Muscle layer of duodenum (tissue), 2 donors: ENCODE data around the gene XPR1.
"Not testable (repeated sequence)": the region's sequence is repeated elsewhere in the genome, so short reads cannot be mapped to it uniquely, and the experiment has no call there.

ENCODE experiments used
- H3K27ac ChIP-seq: one replicate; pipeline ENCODE4 v1.7.0; 2013; ENCODE audit warnings: mild to moderate bottlenecking, low read length
- H3K27me3 ChIP-seq: one replicate; pipeline ENCODE4 v1.7.0; 2013; ENCODE audit warnings: low read depth, mild to moderate bottlenecking, control low read depth, low read length
- H3K36me3 ChIP-seq, 2 donors: one replicate each; pipeline ENCODE4 v1.7.0; 2013; ENCODE audit warnings: low read length in 2 of 2, control low read depth in 1 of 2, mild to moderate bottlenecking in 1 of 2; ENCODE audit not compliant: insufficient read depth in 2 of 2, control insufficient read depth in 1 of 2
- H3K4me1 ChIP-seq, 2 donors: one replicate each; pipeline ENCODE4 v1.7.0; 2013; ENCODE audit warnings: low read length in 2 of 2, mild to moderate bottlenecking in 2 of 2, control low read depth in 1 of 2, moderate library complexity in 1 of 2; ENCODE audit not compliant: insufficient read depth in 2 of 2, control insufficient read depth in 1 of 2
- H3K4me3 ChIP-seq, 2 donors: one replicate each; pipeline ENCODE4 v1.7.0; 2013; ENCODE audit warnings: low read length in 2 of 2, low read depth in 1 of 2, mild to moderate bottlenecking in 1 of 2
- H3K9me3 ChIP-seq, 2 donors: one replicate each; pipeline ENCODE4 v1.7.0; 2013; ENCODE audit warnings: low read length in 2 of 2, control low read depth in 1 of 2, mild to moderate bottlenecking in 1 of 2; ENCODE audit not compliant: control insufficient read depth in 1 of 2
- donor health status: healthy.

XPR1 gene

DNA sequence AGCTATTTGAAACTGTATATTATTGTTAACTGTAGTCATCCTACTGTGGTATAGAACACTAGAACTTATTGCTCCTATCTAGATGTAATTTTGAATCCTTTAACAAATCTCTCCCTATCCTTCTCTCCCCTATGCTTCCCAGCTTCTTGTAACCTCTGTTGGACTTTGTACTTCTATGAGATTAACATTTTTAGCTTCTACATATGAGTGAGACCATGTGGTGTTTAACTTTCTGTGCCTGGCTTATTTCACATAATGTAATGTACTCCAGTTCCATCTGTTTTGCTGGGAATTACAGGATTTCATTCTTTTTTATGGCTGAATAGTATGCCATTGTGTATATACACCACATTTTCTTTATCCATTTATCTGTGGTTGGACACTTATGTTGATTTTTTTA lies 216.4 kb downstream of the XPR1 start:
- no peaks in the 10 kb centered on the region for H3K27me3 ChIP-seq
- peaks cover 0 to 1% of the 10 kb centered on the region in 2 donors for H3K4me1 ChIP-seq
- H3K9me3 ChIP-seq: no peaks in the 10 kb centered on the region
- H3K36me3 ChIP-seq: no peaks in the 10 kb centered on the region
- H3K27ac ChIP-seq: no peak overlapping the region
- no peak overlapping the region for H3K4me3 ChIP-seq

GRCh38 chr1:180849031-180849775 lies 217.4 kb downstream of the XPR1 start:
- H3K4me1 ChIP-seq: peaks cover 0 to 6% of the 10 kb centered on the region in 2 donors
- H3K27me3 ChIP-seq: no peaks in the 10 kb centered on the region
- H3K36me3 ChIP-seq: no peaks in the 10 kb centered on the region
- H3K4me3 ChIP-seq: no peak overlapping the region
- no peak overlapping the region for H3K27ac ChIP-seq
- H3K9me3 ChIP-seq: no peaks in the 10 kb centered on the region

DNA sequence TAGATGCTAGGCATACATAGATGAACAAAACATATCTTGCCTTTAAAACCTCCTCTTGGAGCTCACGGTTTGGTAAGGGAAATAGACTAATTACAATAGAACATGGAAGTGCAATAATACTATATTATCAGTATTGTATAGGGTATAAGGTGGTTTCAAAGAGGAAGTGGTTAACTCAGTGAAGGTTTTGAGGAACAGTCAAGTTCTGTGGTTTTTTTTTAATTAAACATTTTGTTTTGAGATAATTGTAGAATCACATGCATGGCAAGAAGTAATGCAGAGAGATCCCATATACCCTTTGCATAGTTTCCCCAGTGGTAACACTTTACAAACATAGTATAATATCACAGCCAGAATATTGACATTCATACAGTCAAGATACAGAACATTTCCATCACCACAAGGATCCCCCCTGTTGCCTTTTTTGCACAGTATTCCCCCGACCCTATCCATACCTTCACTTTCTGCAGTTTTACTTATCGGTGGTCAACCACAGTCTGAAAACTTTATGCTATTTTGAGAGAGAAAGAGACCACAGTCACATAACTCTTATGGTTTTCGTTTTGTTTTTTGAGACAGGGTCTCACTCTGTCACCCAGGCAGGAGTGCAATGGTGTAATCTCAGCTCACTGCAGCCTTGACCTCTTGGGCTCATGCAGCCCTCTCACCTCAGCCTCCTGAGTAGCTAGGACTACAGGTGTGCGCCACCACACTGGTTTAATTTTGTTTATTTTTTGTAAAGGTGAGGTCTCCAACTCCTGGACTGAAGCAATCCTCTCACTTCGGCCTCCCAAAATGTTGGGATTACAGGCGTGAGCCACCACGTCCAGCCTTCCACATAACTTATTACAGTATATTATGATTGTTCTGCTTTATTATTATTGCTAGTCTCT lies 220.4 kb downstream of the XPR1 start:
- no peaks in the 10 kb centered on the region for H3K27me3 ChIP-seq
- H3K4me3 ChIP-seq: no peak overlapping the region
- H3K4me1 ChIP-seq: peaks cover 0 to 13% of the 10 kb centered on the region in 2 donors
- H3K27ac ChIP-seq: no peak overlapping the region
- no peaks in the 10 kb centered on the region for H3K36me3 ChIP-seq
- no peaks in the 10 kb centered on the region for H3K9me3 ChIP-seq

- Histone ChIP-seq H3K4me3 (no peak overlapping the region), H3K27ac (no peak overlapping the region), H3K9me3 (no peaks in the 10 kb centered on the region), H3K27me3 (no peaks in the 10 kb centered on the region), H3K4me1 (peaks cover 0 to 13% of the 10 kb centered on the region in 2 donors), H3K36me3 (no peaks in the 10 kb centered on the region)
Observed at GRCh38 chr1:180854001-180854400, 222.2 kb downstream of the XPR1 start.

DNA sequence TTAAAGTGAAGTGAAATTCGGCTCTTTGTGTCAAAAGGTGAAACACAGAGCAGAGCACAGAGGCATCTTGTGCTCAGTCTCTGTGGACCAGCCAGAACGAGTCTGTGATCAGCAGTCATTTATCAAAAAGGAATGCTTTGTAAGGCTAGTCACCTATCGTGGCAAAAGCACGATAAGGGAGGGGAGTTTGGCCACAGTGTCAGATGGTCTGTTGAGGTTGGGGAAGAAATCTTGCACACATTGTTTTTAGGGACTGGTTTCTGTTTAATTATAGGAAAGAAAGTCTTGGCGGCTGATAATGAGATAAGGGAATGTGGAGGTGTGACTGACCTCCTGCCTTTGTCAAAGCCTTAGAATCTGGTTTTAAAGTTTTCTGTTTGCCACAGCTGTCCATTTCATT lies 222.6 kb downstream of the XPR1 start:
- Histone ChIP-seq H3K4me3 (no peak overlapping the region), H3K9me3 (no peaks in the 10 kb centered on the region), H3K36me3 (no peaks in the 10 kb centered on the region), H3K27ac (no peak overlapping the region), H3K27me3 (no peaks in the 10 kb centered on the region), H3K4me1 (peaks cover 0 to 13% of the 10 kb centered on the region in 2 donors)

DNA sequence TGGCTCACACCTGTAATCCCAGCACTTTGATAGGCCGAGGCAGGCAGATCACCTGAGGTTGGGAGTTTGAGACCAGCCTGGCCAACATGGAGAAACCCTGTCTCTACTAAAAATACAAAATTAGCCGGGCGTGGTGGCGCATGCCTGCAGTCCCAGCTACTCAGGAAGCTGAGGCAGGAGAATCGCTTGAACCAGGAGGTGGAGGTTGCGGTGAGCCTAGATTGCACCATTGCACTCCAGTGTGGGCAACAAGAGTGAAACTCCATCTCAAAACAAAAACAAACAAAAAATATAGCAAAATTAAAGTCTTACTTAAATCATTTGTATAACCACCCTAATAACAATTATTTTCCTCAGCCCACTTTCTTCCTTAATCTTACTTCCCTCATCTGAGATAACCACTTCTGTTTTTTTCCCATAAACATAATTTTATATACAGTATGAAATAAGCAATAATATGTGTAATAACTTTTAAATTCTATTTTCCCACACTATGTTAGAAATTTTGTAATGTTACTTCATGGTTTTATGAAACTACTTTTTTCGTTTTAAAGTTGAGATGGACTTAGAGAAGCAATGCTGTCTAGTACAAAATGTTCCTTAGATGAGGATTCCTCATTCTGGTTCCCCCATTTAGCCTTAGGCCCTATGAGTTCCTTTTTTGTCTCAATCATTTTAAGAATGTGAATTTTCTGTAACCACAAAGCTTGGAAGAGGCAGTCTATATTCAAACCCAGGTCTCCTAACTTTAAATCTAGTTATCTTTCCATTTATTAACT lies 226.3 kb downstream of the XPR1 start:
- peaks cover 0 to 21% of the 10 kb centered on the region in 2 donors for H3K4me1 ChIP-seq
- not testable (repeated sequence) for H3K9me3 ChIP-seq, H3K27me3 ChIP-seq, H3K36me3 ChIP-seq, H3K27ac ChIP-seq, H3K4me3 ChIP-seq

DNA sequence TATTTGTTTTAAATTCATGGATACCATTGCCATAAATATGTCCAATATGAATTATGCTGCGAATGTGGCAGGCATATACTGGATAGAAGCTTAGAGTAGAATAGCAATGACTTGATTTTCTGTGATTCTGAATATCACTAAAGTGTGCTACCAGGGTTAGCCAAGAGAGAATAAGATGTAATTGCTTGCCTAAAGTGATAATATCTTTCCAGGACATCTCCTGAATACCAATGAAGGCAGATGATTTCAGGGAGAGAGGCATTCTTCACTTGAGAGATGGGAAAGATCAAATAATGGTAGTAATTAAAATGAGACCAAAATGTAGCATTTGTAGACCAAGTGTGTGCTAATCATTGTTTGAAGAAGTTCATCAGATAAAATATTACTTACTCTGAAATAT lies 227.5 kb downstream of the XPR1 start:
- no peak overlapping the region for H3K27ac ChIP-seq
- no peaks in the 10 kb centered on the region for H3K9me3 ChIP-seq
- peaks cover 0 to 15% of the 10 kb centered on the region in 2 donors for H3K4me1 ChIP-seq
- H3K36me3 ChIP-seq: peaks cover 0 to 4% of the 10 kb centered on the region in 2 donors
- no peaks in the 10 kb centered on the region for H3K27me3 ChIP-seq
- no peak overlapping the region for H3K4me3 ChIP-seq

GRCh38 chr1:180860535-180860934 lies 228.7 kb downstream of the XPR1 start:
- H3K4me1 ChIP-seq: peaks cover 0 to 9% of the 10 kb centered on the region in 2 donors
- no peaks in the 10 kb centered on the region for H3K27me3 ChIP-seq
- no peak overlapping the region for H3K27ac ChIP-seq
- no peaks in the 10 kb centered on the region for H3K9me3 ChIP-seq
- H3K36me3 ChIP-seq: peaks cover 4 to 5% of the 10 kb centered on the region in 2 donors
- H3K4me3 ChIP-seq: no peak overlapping the region

GRCh38 chr1:180862305-180862704 lies 230.5 kb downstream of the XPR1 start:
- Histone ChIP-seq H3K4me1 (peaks cover 0 to 9% of the 10 kb centered on the region in 2 donors), H3K4me3 (no peak overlapping the region), H3K36me3 (peaks cover 4 to 11% of the 10 kb centered on the region in 2 donors), H3K27me3 (no peaks in the 10 kb centered on the region), H3K9me3 (no peaks in the 10 kb centered on the region), H3K27ac (no peak overlapping the region)

GRCh38 chr1:180863158-180863775 lies 231.4 kb downstream of the XPR1 start:
- Histone ChIP-seq H3K27ac (no peak overlapping the region), H3K4me1 (peaks cover 0 to 9% of the 10 kb centered on the region in 2 donors), H3K36me3 (peaks cover 4 to 11% of the 10 kb centered on the region in 2 donors), H3K27me3 (no peaks in the 10 kb centered on the region), H3K4me3 (no peak overlapping the region), H3K9me3 (no peaks in the 10 kb centered on the region)
